Measurements from ENCODE around the gene ABCA2.

The ABCA2 gene

DNA sequence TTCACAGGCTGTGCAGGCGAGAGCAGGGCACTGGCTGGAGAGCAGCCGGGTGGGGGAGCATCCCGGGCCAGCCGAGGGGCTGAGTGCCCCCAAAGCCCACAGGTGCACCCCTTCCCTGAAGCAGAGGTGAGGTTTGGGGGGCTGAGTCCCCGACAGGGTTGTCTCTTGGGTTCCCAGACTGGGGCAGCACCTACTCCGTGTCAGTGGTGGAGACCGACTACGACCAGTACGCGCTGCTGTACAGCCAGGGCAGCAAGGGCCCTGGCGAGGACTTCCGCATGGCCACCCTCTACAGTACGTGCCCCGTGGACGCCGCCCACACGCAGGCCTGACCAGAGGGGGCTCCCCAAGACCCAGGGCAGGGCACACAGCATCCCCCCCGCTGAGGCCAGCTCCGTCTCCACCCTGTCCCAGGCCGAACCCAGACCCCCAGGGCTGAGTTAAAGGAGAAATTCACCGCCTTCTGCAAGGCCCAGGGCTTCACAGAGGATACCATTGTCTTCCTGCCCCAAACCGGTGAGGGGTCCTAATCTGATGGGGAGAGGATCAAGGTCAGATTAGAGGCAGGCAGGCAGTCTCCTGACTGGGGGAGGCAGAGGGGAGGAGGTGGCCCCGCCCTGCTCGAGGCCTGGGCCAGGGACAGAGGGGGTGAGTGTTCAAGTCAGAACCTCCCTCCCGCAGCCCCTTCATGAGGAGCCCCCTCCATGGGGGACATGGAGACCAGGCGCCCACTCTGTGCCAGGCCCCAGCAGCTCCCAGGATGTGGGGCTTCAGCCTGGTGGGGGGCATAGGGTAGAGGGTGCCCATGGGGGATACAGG is 48.1 kb downstream of the ABCA2 start:
- DNase-seq (ENCODE audit: low read depth, low spot score) = no peak

DNA sequence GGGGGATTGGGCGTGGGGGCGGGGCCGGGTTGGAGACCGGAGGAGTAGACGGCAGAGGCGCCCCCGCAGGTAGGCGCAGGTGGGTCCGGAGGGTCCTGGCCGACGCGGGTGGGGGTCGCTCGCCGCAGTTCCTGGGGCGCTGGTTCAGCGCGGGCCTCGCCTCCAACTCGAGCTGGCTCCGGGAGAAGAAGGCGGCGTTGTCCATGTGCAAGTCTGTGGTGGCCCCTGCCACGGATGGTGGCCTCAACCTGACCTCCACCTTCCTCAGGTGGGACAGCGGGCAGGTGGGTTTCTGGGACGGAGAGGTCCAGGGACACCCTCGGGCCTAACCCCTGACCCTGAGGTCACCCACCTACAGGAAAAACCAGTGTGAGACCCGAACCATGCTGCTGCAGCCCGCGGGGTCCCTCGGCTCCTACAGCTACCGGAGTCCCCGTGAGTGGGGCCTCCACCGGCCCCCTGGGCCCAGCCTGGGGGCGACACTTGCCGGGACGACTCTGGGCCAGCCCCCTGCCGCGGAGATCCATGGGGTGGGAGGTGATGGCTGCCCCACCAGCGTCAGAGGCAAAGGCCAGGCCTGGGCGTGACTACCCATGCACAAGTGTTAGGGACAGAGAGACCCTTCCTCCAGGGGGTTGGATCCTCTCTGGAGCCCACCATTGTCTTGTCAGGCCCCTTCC is 49.0 kb downstream of the ABCA2 start:
- peak; percentile 36 for DNase-seq (ENCODE audit: low read depth, low spot score)

DNA sequence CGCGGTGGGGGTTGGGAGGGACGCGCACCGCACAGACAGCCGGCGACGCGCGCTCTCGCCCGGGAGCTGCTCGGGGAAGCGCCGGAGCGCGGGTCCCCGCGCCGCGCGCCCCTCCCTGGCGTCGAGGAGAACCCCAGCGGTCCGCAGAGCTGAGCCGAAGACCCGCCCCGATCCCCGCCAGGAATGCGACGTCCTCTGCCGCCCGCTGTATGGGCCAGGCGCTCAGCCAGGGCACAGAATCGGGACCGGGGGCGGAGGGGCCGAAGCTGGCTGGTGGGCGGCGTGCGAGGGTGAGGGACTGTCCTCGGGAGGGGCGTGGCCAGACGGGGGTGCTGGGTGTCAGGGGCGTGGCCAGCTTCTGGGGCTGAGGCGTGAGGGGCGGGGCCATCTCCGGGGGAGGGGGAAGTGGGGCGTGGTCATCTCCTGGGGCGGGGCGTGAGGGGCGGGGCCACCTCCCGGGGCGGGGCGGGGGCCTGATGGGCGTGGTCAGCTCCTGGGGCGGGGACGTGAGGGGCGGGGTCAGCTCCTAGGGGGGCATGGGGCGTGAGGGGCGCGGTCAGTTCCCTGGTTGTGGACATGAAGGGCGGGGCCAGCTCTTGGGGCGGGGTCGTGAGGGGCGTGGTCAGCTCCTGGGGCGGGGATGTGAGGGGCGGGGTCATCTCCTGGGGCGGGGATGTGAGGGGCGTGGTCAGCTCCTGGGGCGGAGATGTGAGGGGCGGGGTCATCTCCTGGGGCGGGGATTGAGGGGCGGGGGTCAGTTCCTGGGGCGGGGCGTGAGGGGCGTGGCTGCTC is 49.8 kb downstream of the ABCA2 start:
- DNase-seq (ENCODE audit: low read depth, low spot score) = peak; percentile 75

DNA sequence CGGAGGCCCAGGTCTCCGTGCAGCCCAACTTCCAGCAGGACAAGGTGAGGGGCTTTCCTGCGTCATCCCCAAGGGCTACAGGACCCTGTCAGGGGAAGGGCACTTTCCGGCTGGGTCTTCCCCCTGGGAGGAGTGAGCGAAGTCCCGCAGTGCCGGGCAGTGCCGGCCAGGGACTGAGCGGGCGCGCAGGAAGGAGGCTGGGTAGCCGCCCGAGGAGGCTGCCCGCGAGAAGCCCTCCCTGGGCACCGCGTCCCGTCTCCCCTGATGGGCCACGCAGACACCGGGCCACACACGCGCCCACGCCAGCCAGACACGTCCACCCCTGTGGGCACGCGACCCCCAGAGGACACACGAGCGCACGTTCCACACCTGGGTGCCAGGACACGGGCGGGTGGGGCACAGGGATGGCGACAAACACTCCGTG is 50.4 kb downstream of the ABCA2 start:
- DNase-seq (ENCODE audit: low read depth, low spot score) = peak; percentile 27

DNA sequence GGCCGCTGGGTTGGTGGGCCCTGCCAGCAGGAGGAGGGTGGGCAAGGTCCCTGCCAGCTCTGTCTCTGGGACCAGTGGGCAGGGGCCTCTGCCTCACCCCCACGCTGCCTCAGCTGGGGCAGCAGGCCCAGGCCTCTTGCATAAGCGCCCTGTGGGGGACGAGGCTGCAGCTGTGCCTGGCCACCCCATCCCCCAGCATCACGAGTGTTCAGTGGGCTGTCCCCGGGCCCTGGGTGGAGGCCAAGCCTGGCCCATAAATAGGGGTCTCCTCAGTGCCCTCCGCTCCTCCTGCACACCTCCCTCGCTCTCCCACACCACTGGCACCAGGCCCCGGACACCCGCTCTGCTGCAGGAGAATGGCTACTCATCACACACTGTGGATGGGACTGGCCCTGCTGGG is 50.8 kb downstream of the ABCA2 start, which contains the start of gene PTGDS:
Gene PTGDS, plus strand, starts transcription at position 282 of the 400 bp plus-strand sequence. Its CDS starts 75 bp downstream, at position 357.
- DNase-seq (ENCODE audit: low read depth, low spot score) = no peak

DNA sequence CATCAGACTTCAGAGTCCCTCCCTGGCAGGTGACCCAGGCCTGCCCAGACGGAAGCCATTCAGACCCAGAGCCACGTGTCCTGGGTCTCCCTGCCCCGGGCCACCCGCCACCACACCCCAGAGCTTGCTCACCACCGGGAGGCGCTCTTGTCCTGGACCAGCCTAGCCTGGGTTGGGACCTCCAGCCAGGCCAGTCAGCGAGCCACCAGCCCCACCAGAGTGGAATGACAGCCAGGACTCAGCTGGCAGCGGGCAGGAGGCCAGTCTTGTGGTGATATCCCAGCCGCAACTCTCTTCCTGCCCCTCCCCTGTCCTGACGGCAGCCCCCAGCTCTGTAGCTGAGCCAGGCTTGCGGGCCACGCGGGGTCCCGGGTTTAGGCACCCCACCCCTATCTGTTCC is 52.4 kb downstream of the ABCA2 start:
- DNase-seq (ENCODE audit: low read depth, low spot score) = peak; percentile 70

DNA sequence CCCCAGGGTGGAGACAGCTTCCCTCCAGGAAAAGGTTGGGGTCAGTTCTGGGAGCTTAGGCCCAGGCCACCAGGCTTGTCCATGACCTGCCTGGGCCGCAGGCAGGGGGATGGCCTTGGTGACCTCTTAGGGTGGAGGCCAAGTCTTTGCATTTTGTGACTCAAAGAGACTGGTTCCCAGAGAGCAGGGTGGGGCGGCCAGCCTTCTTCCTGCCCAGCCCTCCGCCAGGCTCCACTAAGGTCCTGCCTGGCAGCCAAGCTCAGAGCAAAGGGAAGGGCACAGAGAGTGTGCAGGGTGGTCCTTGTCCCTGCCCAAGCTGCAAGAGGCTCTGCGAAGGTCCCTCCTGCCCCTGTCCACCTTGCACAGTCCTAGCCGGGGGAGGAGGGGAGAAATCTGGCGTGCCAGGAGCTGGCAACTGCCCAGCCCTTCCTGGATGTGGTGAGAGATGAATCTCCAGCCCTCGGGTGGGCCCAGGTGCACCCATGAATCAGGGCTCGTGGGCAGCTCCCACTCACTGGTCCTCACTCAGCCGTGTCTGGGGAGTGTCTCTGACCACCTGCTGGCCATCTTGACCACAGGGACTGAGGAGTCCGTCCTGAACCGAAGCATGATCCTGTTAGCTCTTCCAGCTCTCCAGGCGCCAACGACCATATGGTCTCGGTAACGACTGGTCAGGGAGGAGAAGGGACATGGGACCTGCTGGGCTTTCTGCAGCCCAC is 53.1 kb downstream of the ABCA2 start:
- no peak for DNase-seq (ENCODE audit: low read depth, low spot score)

DNA sequence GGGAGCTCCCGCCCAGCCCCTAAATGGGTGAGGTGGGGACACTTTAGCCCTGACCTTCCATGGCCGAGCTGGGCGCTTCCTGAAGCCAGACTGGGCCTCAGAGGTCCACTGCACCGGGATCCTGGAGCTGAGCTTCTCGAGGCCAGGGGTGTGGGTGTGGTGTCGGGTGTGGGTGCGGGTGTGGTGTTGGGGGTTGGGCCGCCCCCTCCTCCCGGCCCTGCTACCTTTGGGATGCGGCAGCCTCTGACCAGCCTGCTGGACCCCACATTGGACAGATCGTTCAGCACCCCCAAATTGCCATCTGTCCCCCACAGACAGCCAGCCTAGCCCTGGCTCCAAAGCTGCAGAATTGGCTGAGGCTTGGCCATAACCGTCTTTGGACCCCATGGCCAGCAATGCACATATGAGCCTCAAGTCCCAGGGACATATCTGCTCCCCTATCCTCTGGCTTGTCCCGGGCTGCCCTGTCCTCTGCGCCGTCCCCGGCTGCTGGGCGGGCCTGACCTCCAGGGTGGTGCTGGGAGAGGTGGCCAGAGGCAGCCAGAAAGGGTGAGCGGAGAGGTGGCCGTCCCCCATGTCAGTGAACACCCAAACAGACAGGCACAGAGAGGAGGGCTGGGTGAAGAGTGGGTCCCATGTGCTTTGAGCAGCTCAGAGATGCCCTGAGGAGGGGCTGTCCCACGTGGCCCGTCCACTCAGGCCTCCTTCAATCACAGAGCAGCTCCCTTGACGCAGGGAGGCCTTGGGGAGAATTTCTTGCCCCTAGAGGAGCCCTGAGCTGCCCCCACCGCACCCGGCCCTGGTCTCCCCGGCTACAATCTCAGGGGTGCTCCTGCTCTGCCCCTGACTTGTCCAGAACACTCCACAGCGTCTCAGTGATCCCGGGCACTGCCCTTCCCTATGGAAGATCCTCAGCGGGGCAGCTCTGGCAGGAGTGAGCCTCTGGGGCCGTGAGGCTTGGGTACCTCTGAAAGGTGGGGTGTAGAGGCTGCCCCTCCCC is 54.1 kb downstream of the ABCA2 start:
- DNase-seq (ENCODE audit: low read depth, low spot score) = no peak

DNA sequence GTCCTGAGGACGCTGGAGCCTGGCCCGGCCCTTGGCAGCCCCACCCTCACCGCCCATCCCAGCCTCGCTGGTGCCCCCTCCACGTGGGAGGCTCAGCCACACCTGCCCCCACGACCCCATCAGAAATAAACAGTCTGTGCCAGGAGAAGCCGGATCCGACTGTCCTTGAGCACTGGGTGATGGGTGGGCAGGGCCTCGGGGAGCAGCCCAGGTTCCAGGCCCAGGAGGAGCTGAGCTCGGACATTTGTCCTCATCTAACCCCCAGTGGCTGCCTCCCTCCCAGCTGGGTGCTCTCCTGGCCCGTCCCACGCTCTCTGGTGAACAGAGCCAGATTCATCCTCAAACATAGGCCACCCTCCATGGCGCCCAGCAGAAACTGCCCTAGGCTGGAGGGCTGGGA is 55.3 kb downstream of the ABCA2 start:
- no peak for DNase-seq (ENCODE audit: low read depth, low spot score)

DNA sequence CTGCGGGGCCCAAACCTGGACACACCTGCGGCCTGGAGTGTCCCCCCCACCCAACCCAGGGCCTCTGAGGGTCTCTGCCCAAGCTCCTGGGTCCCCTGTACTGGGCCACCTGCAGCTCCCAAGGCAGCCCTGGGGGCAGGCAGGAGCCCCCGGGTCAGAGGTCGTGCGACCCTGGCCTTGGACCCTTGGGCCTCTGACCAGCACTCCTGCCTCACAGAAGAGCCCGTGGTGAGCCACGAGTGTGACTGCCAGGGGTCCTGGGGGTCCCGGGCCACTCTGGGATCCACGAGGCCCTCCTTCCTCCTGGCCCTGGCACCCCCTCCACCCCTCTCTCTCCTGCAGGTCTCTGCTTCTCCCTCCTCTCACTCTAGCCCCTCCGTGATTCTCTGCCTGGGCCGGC is 55.7 kb downstream of the ABCA2 start:
- no peak for DNase-seq (ENCODE audit: low read depth, low spot score)

DNA sequence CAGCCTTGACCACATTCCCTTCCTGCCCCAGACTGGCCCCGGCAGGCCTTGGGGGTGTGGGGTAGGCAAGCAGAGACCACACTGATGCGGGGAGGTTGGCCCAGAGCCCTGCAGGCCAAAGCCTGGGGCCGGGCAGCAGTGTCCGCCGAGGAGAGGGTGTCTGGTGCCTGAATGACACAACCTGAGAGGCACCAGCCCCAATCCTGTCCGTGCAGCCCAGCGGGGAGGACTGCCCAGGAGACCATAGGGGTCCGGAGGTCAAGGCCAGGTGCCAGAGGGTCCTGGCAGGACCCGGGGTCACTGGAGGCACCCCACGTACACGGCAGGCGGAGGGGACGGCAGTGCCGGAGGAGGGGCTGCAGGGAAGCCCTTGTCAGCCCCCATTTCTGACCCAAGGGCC is 56.3 kb downstream of the ABCA2 start:
- DNase-seq (ENCODE audit: low read depth, low spot score) = no peak

DNA sequence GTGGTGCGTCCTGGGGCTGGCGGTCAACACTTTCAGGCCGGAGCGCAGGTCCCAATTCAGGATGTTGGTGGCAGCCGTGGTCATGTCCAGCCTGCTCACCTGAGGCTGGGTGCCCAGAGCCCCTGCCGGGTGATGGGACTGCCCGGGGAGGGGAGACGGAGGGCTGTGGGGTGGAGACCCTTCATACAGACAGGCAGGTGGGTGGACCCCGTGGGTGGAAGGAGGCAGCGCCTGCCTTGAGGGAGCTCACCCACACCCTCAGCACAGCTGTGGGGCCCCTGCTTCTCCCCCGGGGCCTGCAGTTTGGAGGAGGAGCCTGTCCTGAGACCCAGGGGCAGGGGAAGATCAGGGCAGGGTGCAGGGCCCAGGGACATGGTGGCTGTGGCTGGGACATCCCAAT is 57.7 kb downstream of the ABCA2 start:
- no peak for DNase-seq (ENCODE audit: low read depth, low spot score)

DNA sequence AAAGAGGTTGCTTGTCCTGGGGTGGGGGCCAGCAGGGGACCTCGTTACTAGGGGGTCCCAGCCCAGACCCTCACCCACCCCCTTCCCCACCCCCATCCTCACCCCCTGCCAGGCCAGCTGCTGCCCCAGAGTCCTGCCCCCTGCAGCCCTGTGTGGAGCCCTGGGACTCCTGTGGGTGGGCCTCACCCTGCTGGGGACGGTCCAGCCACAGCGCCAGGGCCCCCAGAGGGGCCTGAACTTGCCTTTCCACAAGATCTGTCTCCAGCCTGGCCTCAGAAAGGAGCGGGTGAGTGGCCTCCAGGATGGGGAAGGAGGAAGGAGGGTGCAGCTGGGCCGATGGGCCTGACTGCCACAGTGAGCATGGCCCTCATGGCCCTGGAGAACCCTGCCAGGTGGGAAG is 58.3 kb downstream of the ABCA2 start:
- DNase-seq (ENCODE audit: low read depth, low spot score) = no peak

DNA sequence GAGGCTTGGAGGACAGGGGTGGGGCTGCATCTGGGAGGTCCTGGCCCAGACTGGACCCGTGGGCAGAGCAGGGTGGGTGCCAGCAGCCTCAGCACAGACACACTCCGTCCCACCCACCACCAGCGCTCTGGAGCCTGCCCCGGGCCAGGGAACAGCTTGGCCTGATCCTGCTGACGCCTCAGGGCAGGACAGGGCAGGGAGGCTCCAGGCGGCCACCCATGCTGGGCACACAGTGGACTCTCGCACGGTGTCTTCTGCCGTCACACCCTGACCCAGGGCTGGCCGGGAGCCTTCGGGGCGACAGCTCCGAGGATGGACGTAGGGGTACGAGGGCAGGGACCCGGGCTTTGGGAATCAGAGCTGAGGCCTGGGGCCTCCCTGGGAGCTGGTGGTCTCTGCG is 58.9 kb downstream of the ABCA2 start:
- no peak for DNase-seq (ENCODE audit: low read depth, low spot score)

DNA sequence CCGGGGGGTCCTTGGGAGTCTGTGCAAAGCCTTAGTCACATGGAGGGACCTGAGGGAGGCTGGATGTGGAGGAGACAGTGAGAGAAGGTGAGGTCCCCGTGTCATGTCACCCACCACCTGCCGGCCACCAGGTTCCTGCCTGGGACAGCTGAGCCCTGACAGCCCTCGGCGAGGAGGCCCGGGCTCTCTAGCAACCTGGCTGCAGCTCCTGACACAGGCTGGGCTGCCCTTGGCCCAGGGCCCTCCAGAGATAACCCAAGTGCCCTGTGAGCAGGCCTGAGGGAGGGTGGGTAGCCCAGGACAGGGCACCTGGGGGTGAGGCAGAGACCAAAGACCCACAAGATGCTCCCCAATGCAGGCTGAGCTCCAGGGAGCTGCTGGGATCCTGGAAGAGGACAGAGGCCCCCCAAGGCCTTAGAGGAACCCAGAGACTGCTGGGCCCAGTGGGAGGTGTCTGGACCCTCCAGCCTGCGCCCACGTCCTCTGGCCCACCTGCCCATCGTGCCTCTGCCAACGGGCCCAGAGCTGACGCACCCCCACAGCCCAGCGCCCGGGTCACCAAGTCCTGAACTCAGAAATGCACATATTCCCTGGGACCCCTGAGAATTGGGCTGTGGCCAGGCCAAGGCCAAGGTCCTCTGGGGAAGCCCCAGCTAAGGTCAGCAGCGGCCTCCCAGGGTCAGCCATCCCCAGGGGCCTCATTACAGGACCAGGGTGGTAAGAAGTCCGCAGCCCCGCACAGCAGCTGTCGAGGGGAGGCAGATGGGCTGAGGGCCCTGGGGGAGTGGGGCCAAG is 59.5 kb downstream of the ABCA2 start:
- no peak for DNase-seq (ENCODE audit: low read depth, low spot score)

DNA sequence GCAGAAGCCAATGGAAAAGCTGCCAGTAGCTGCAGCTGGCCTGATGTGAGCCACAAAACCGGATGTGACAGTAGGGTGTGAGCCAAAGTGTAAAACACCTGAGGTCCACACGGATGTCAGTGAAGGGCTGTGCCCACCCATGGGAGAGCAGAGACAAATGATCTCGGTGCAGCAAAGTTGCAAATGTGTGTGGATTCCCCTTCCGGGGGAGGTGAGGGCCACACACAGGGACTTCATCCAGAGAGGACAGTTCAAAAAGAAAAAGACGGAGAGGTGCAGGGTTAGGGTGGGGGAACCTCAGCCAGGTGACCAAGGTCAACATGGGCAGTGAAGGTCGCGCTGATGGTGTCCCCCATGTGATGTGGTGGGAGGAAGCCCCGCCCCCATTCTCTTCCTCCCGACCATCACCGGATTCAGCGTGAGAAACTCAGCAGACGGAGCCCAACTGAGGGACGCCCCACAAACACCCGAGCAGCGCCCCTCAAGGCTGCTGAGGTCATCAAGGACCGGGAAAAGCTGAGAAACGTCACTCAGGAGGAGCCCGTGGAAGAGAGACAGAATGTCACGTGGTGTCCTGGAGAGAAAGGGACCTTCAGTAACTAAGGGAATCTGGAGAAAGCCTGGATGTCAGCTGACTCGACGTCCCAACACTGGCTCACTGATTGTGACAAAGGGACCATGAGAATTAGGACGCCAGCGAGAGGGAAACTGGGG is 62.1 kb downstream of the ABCA2 start:
- DNase-seq (ENCODE audit: low read depth, low spot score) = no peak

DNA sequence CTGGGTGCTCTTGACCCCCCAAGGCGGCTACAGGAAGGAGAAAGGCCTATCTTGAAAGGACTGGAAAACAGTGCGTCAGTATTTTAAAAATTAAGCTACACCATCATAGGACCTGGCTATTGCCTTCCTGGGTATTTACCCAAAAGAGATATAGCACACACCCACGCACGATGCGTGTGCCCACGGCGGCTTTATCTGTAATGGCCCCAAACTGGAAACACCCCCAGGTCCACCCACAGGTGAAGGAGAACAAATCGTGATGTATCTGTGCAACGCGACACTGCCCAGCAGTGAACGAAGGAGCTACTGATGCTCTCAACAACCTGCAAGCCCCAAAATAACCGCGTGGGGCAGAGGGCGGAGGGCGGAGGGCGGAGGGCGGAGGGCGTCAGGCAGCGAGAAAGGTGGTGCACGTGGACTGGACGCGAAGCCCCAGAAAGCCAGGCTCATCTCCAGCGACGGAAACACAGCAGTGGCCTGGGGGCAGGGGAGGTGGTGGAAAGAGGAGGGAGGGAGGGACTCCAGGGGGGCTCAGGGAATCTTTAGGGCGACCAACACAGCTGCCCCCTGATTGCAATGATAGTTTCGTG is 63.1 kb downstream of the ABCA2 start:
- DNase-seq (ENCODE audit: low read depth, low spot score) = no peak

DNA sequence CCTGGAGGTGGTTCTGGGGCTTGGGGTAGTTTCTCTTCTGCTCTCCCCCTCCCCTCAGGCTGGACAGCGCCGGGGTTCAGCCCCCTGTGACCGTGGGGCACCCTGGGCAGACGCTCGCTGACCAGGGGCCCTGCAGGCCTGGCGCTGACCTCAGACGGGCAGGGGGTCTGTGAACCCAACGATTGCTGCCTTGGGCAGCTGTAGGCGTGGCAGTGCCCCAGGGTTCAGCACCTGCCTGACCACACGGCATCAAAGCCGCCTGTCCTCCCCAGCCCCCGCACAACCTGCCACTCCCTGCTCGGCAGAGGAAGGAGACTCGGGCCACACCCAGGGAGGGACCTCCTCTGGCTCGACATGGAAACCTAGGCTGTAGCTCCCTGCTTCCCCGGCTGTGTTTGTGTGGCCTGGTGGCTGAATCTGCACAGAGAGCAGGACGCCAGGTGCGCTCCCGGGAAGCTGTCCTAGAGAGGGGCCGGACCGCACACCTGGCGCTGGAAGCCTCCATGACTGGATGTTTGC is 63.8 kb downstream of the ABCA2 start:
- no peak for DNase-seq (ENCODE audit: low read depth, low spot score)

Data from ELF-1 (cell line).